Measurements from ENCODE around the gene ARID4B. TPM values are rescaled to one million over a fixed set of nuclear protein-coding genes. Genes with fewer than 3 reads are reported as not detected.

Gene ARID4B
- polyA plus RNA-seq, 1 donor (not counting 4 experiments of a cell fraction or from before 2014, with no cell fraction given) = 12.7 TPM

DNA sequence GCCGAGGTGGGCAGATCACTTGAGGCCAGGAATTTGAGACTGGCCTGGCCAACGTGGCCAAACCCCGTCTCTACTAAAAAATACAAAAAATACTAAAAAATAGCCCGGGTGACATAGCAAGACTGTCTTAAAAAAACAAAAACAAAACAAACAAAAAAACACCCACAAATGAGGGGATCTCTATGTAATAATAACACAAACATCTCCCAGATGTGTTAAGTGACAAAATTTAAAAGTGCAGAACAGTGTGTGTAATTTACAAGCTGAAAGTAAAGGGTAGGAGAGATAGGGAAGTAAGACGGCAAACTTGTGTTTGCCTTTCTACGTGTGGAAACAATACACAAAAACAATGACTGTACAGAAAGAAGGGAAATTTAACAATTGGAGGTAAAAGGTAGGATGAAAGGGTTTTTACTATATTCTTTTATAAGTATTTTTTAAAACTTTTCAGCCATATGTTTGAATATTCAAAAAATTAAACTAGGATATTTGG is 36.3 kb downstream of the ARID4B start:
- DNase-seq (ENCODE audit: low read depth, low spot score) (no peak), FAIRE-seq (no peak)
- dilution Hi-C loops (cut with MboI; ENCODE audit: extremely low pct_ligation_motif_present, low sequenced_read_pairs) = no loop called here
- Histone ChIP-seq H3K9me3 (ENCODE audit: control insufficient read depth, low read depth, low read length) (no peaks in the 10 kb centered on the region), H2AFZ (ENCODE audit: control insufficient read depth, low read length) (no peak overlapping the region), H3K36me3 (ENCODE audit: control insufficient read depth in 2 of 2, extremely low read depth in 1 of 2, insufficient read depth in 2 of 2, low read length in 2 of 2) (no peaks in the 10 kb centered on the region), H3K9ac (ENCODE audit: control insufficient read depth, extremely low read depth, insufficient read depth, low read length) (no peak overlapping the region), H3K4me1 (ENCODE audit: control insufficient read depth, extremely low read depth, insufficient read depth, low read length) (no peaks in the 10 kb centered on the region), H3K27ac (ENCODE audit: control insufficient read depth, insufficient read depth, low read length) (no peak overlapping the region), H3K4me3 (ENCODE audit: control insufficient read depth in 2 of 3, extremely low read depth in 1 of 3, insufficient read depth in 2 of 3, low read depth in 1 of 3, low read length in 3 of 3) (no peak overlapping the region), H4K20me1 (ENCODE audit: control insufficient read depth, extremely low read depth, insufficient read depth, low read length) (peaks cover 4% of the 10 kb centered on the region), H3K9me1 (ENCODE audit: control insufficient read depth, extremely low read depth, insufficient read depth, low read length) (peaks cover 4% of the 10 kb centered on the region), H3K4me2 (ENCODE audit: control insufficient read depth, extremely low read depth, insufficient read depth, low read depth, low read length) (no peak overlapping the region), H3K27me3 (ENCODE audit: control insufficient read depth, extremely low read depth, insufficient read depth, low read length) (no peaks in the 10 kb centered on the region), H3K79me2 (ENCODE audit: control insufficient read depth, insufficient read depth, low read length) (peaks cover 86% of the 10 kb centered on the region)
- TF ChIP-seq EZH2 (IDR thresholded peaks at IDR 0.05; ENCODE audit: low read length) = no peak
- TF ChIP-seq, protein P1, sequence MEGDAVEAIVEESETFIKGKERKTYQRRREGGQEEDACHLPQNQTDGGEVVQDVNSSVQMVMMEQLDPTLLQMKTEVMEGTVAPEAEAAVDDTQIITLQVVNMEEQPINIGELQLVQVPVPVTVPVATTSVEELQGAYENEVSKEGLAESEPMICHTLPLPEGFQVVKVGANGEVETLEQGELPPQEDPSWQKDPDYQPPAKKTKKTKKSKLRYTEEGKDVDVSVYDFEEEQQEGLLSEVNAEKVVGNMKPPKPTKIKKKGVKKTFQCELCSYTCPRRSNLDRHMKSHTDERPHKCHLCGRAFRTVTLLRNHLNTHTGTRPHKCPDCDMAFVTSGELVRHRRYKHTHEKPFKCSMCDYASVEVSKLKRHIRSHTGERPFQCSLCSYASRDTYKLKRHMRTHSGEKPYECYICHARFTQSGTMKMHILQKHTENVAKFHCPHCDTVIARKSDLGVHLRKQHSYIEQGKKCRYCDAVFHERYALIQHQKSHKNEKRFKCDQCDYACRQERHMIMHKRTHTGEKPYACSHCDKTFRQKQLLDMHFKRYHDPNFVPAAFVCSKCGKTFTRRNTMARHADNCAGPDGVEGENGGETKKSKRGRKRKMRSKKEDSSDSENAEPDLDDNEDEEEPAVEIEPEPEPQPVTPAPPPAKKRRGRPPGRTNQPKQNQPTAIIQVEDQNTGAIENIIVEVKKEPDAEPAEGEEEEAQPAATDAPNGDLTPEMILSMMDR (optimal IDR thresholded peaks at IDR 0.05 in 1 of 3, IDR thresholded peaks at IDR 0.05 in 1 of 3, conservative IDR thresholded peaks at IDR 0.05 in 1 of 3; ENCODE audit: extremely low read depth in 1 of 3, insufficient read depth in 2 of 3, low read length in 3 of 3) = no peak

GRCh38 chr1:235290740-235291502 is 37.1 kb downstream of the ARID4B start:
- Histone ChIP-seq H3K4me2 (ENCODE audit: control insufficient read depth, extremely low read depth, insufficient read depth, low read depth, low read length) (no peak overlapping the region), H3K9me3 (ENCODE audit: control insufficient read depth, low read depth, low read length) (no peaks in the 10 kb centered on the region), H4K20me1 (ENCODE audit: control insufficient read depth, extremely low read depth, insufficient read depth, low read length) (peaks cover 5% of the 10 kb centered on the region), H3K4me1 (ENCODE audit: control insufficient read depth, extremely low read depth, insufficient read depth, low read length) (no peaks in the 10 kb centered on the region), H3K9me1 (ENCODE audit: control insufficient read depth, extremely low read depth, insufficient read depth, low read length) (peaks cover 4% of the 10 kb centered on the region), H2AFZ (ENCODE audit: control insufficient read depth, low read length) (no peak overlapping the region), H3K4me3 (ENCODE audit: control insufficient read depth in 2 of 3, extremely low read depth in 1 of 3, insufficient read depth in 2 of 3, low read depth in 1 of 3, low read length in 3 of 3) (no peak overlapping the region), H3K27ac (ENCODE audit: control insufficient read depth, insufficient read depth, low read length) (no peak overlapping the region), H3K36me3 (ENCODE audit: control insufficient read depth in 2 of 2, extremely low read depth in 1 of 2, insufficient read depth in 2 of 2, low read length in 2 of 2) (no peaks in the 10 kb centered on the region), H3K79me2 (ENCODE audit: control insufficient read depth, insufficient read depth, low read length) (peaks cover 86% of the 10 kb centered on the region), H3K27me3 (ENCODE audit: control insufficient read depth, extremely low read depth, insufficient read depth, low read length) (no peaks in the 10 kb centered on the region), H3K9ac (ENCODE audit: control insufficient read depth, extremely low read depth, insufficient read depth, low read length) (no peak overlapping the region)
- no peak for FAIRE-seq
- dilution Hi-C loops (cut with MboI; ENCODE audit: extremely low pct_ligation_motif_present, low sequenced_read_pairs) = no loop called here
- TF ChIP-seq, protein P1 (optimal IDR thresholded peaks at IDR 0.05 in 1 of 3, IDR thresholded peaks at IDR 0.05 in 1 of 3, conservative IDR thresholded peaks at IDR 0.05 in 1 of 3; ENCODE audit: extremely low read depth in 1 of 3, insufficient read depth in 2 of 3, low read length in 3 of 3) = no peak
- no peak for TF ChIP-seq EZH2 (IDR thresholded peaks at IDR 0.05; ENCODE audit: low read length)
- DNase-seq (ENCODE audit: low read depth, low spot score) = no peak

Data from keratinocyte (primary cell).